Effector memory CD8-positive, alpha-beta T cell (primary cell): ENCODE data around the gene GLIS2.
A peak's percentile ranks its signal among the peaks of the same experiment; 100 is the strongest.

Experiments
- ATAC-seq: fragments of 150-1000 bp; cut with Tn5 transposase; replicated peaks from 2 replicates; pipeline ENCODE4 v1.10.0; 2021; ENCODE audit warnings: mild to moderate bottlenecking, moderate library complexity
- DNase-seq, 3 experiments: peaks; one replicate each; pipeline ENCODE4 v3.0.0; 2021
- H3K27ac Mint-ChIP-seq, 2 donors: one replicate each; pipeline ENCODE4 v1.8.0; 2022; ENCODE audit warnings: mild to moderate bottlenecking in 2 of 2, mixed read lengths in 2 of 2, moderate library complexity in 2 of 2
- H3K27me3 Mint-ChIP-seq, 2 donors: one replicate each; pipeline ENCODE4 v1.8.0; 2022; ENCODE audit warnings: mixed read lengths in 2 of 2
- H3K36me3 Mint-ChIP-seq: one replicate; pipeline ENCODE4 v1.8.0; 2022; ENCODE audit warnings: mild to moderate bottlenecking, moderate library complexity, mixed read lengths; ENCODE audit not compliant: insufficient read depth
- H3K4me1 Mint-ChIP-seq, 2 donors: one replicate each; pipeline ENCODE4 v1.8.0; 2022; ENCODE audit warnings: low read depth in 2 of 2, mixed read lengths in 2 of 2
- H3K4me3 Mint-ChIP-seq, 2 donors: one replicate each; pipeline ENCODE4 v1.8.0; 2022; ENCODE audit warnings: mild to moderate bottlenecking in 2 of 2, mixed read lengths in 2 of 2, moderate library complexity in 2 of 2
- H3K9me3 Mint-ChIP-seq, 2 donors: one replicate each; pipeline ENCODE4 v1.8.0; 2022; ENCODE audit warnings: mixed read lengths in 2 of 2

The GLIS2 gene

DNA sequence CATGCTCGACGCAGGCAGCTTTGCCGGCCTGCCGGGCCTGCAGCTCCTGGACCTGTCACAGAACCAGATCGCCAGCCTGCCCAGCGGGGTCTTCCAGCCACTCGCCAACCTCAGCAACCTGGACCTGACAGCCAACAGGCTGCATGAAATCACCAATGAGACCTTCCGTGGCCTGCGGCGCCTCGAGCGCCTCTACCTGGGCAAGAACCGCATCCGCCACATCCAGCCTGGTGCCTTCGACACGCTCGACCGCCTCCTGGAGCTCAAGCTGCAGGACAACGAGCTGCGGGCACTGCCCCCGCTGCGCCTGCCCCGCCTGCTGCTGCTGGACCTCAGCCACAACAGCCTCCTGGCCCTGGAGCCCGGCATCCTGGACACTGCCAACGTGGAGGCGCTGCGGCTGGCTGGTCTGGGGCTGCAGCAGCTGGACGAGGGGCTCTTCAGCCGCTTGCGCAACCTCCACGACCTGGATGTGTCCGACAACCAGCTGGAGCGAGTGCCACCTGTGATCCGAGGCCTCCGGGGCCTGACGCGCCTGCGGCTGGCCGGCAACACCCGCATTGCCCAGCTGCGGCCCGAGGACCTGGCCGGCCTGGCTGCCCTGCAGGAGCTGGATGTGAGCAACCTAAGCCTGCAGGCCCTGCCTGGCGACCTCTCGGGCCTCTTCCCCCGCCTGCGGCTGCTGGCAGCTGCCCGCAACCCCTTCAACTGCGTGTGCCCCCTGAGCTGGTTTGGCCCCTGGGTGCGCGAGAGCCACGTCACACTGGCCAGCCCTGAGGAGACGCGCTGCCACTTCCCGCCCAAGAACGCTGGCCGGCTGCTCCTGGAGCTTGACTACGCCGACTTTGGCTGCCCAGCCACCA lies 65.4 kb downstream of the GLIS2 start:
- Mint-ChIP-seq H3K4me1 (peaks cover 0 to 13% of the 10 kb centered on the region in 2 donors), H3K9me3 (no peaks in the 10 kb centered on the region), H3K36me3 (peaks cover 99% of the 10 kb centered on the region), H3K4me3 (peak overlapping the region; percentile 13 to 43), H3K27ac (peak overlapping the region in 1 of 2 donors; percentile 92), H3K27me3 (no peaks in the 10 kb centered on the region)
- DNase-seq (no peak), ATAC-seq (no peak)

GRCh38 chr16:4381935-4382794 lies 66.3 kb downstream of the GLIS2 start:
- Mint-ChIP-seq H3K9me3 (no peaks in the 10 kb centered on the region), H3K27ac (peak overlapping the region in 1 of 2 donors; percentile 92), H3K36me3 (peaks cover 100% of the 10 kb centered on the region), H3K4me3 (peak overlapping the region in 1 of 2 donors; percentile 43), H3K4me1 (peaks cover 0 to 11% of the 10 kb centered on the region in 2 donors), H3K27me3 (no peaks in the 10 kb centered on the region)
- ATAC-seq (peak; percentile 3), DNase-seq (no peak)

GRCh38 chr16:4382795-4383357 lies 67.0 kb downstream of the GLIS2 start:
- Mint-ChIP-seq H3K4me3 (peak overlapping the region in 1 of 2 donors; percentile 8), H3K4me1 (peaks cover 0 to 10% of the 10 kb centered on the region in 2 donors), H3K27me3 (no peaks in the 10 kb centered on the region), H3K27ac (peak overlapping the region; percentile 58 to 92), H3K36me3 (peaks cover 100% of the 10 kb centered on the region), H3K9me3 (no peaks in the 10 kb centered on the region)
- ATAC-seq (no peak), DNase-seq (no peak)

- no peak for ATAC-seq
- Mint-ChIP-seq H3K27me3 (no peaks in the 10 kb centered on the region), H3K27ac (peak overlapping the region; percentile 67 to 92), H3K36me3 (peaks cover 100% of the 10 kb centered on the region), H3K4me1 (peaks cover 0 to 8% of the 10 kb centered on the region in 2 donors), H3K4me3 (peak overlapping the region in 1 of 2 donors; percentile 38), H3K9me3 (no peaks in the 10 kb centered on the region)
- DNase-seq, result no peak
Observed at GRCh38 chr16:4383591-4384444, 68.0 kb downstream of the GLIS2 start.

DNA sequence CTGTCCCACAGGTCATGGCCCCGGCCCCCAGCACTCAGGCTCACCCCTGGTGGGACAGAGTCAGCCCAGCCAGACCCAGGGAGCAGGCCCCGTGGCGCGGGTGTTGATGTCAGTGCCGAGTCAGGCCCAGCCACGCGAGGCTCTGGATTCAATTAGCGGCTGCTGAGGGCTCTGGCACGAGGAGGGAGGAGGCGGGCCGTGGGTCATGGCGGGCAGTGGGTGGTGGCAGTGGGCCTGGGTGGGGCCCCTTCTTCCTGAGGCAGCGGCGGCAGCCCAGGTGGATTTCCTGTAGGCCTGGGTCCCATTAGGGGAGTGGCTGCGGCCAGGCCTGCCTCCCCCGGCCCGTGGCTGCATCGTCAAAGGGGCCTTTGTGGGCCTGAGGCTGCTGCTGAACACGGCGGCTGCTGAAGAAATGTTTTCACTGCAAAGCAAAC lies 68.7 kb downstream of the GLIS2 start:
- ATAC-seq (no peak), DNase-seq (no peak)
- Mint-ChIP-seq H3K27ac (peak overlapping the region; percentile 67 to 92), H3K4me1 (peaks cover 0 to 8% of the 10 kb centered on the region in 2 donors), H3K4me3 (peak overlapping the region in 1 of 2 donors; percentile 38), H3K9me3 (no peaks in the 10 kb centered on the region), H3K27me3 (no peaks in the 10 kb centered on the region), H3K36me3 (peaks cover 100% of the 10 kb centered on the region)

- peak overlapping the region in 1 of 2 donors; percentile 34 for H3K4me3 Mint-ChIP-seq
- ATAC-seq, result no peak
- H3K27me3 Mint-ChIP-seq, result no peaks in the 10 kb centered on the region
- H3K4me1 Mint-ChIP-seq, result peaks cover 0 to 9% of the 10 kb centered on the region in 2 donors
- H3K27ac Mint-ChIP-seq, result peak overlapping the region; percentile 67 to 92
- H3K9me3 Mint-ChIP-seq, result no peaks in the 10 kb centered on the region
- peaks cover 100% of the 10 kb centered on the region for H3K36me3 Mint-ChIP-seq
- no peak for DNase-seq
Observed at GRCh38 chr16:4385066-4385788, 69.4 kb downstream of the GLIS2 start.

GRCh38 chr16:4385789-4386450 lies 70.1 kb downstream of the GLIS2 start:
- no peaks in the 10 kb centered on the region for H3K27me3 Mint-ChIP-seq

DNA sequence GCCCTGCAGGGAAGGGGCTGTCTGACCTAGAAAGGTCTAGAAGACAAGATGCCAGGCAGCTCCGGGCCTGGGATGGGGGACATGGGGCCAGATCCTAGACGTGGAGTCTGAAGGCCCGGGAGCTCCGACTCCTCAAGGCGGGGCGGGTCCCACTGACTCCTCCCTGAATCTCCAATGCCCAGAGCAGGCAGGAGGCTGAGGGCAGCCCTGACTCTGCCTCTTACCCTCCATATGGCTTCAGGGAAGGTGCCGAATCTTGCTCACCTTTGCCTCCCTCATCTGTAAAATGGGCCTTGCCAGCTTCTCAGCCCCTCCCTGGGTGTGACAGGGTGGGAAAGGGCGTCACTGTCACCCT lies 70.6 kb downstream of the GLIS2 start:
- no peaks in the 10 kb centered on the region for H3K9me3 Mint-ChIP-seq
- H3K27ac Mint-ChIP-seq, result peak overlapping the region in 1 of 2 donors; percentile 92
- H3K4me1 Mint-ChIP-seq, result peaks cover 0 to 4% of the 10 kb centered on the region in 2 donors
- H3K4me3 Mint-ChIP-seq, result peak overlapping the region in 1 of 2 donors; percentile 60
- ATAC-seq (no peak), DNase-seq (no peak)
- no peaks in the 10 kb centered on the region for H3K27me3 Mint-ChIP-seq
- peaks cover 98% of the 10 kb centered on the region for H3K36me3 Mint-ChIP-seq

More at GRCh38 chr16:4385789-4386450, 70.1 kb downstream of the GLIS2 start:
- ATAC-seq (no peak), DNase-seq (no peak)
- Mint-ChIP-seq H3K36me3 (peaks cover 98% of the 10 kb centered on the region), H3K27ac (peak overlapping the region; percentile 67 to 92), H3K4me3 (peak overlapping the region in 1 of 2 donors; percentile 34), H3K9me3 (no peaks in the 10 kb centered on the region), H3K4me1 (peaks cover 0 to 4% of the 10 kb centered on the region in 2 donors)

GRCh38 chr16:4386951-4387565 lies 71.2 kb downstream of the GLIS2 start:
- no peak for ATAC-seq
- no peak for DNase-seq
- H3K4me3 Mint-ChIP-seq, result peak overlapping the region in 1 of 2 donors; percentile 60
- H3K4me1 Mint-ChIP-seq, result peaks cover 0 to 4% of the 10 kb centered on the region in 2 donors
- H3K36me3 Mint-ChIP-seq, result peaks cover 98% of the 10 kb centered on the region
- H3K27me3 Mint-ChIP-seq, result no peaks in the 10 kb centered on the region
- H3K9me3 Mint-ChIP-seq, result no peaks in the 10 kb centered on the region
- H3K27ac Mint-ChIP-seq, result peak overlapping the region in 1 of 2 donors; percentile 92

DNA sequence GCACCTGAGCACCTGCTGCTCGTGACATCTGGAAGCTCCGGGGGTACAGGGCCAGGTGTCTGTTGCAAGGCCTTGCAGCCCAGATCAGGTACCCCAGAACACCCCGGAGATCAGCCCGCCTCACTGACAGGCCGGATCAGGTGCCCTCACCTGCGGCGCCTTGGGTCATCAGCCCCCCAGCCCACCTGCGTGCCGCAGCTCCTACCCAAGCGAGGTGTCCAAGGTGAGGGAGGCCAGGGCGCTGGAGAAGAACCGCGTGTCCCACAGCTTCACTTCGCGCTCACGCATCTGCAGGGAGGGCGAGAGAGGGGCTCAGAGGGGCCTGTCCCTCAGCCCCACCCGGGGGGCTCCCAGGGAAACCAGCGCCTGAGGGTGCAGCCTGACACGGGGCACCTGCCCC lies 71.9 kb downstream of the GLIS2 start:
- peaks cover 0 to 4% of the 10 kb centered on the region in 2 donors for H3K4me1 Mint-ChIP-seq
- H3K4me3 Mint-ChIP-seq, result peak overlapping the region in 1 of 2 donors; percentile 60
- H3K27me3 Mint-ChIP-seq, result no peaks in the 10 kb centered on the region
- peak overlapping the region in 1 of 2 donors; percentile 92 for H3K27ac Mint-ChIP-seq
- DNase-seq (no peak), ATAC-seq (no peak)
- no peaks in the 10 kb centered on the region for H3K9me3 Mint-ChIP-seq
- peaks cover 98% of the 10 kb centered on the region for H3K36me3 Mint-ChIP-seq

- H3K27me3 Mint-ChIP-seq, result no peaks in the 10 kb centered on the region
- DNase-seq (no peak), ATAC-seq (no peak)
- no peaks in the 10 kb centered on the region for H3K9me3 Mint-ChIP-seq
- peak overlapping the region; percentile 49 to 92 for H3K27ac Mint-ChIP-seq
- H3K4me3 Mint-ChIP-seq, result peak overlapping the region in 1 of 2 donors; percentile 36
- H3K4me1 Mint-ChIP-seq, result peaks cover under 1 to 3% of the 10 kb centered on the region in 2 donors
- peaks cover 98% of the 10 kb centered on the region for H3K36me3 Mint-ChIP-seq
Observed at GRCh38 chr16:4388271-4389021, 72.6 kb downstream of the GLIS2 start.
